ENCODE measurements around the gene HEY2. TPM values are rescaled to one million over a fixed set of nuclear protein-coding genes. Genes with fewer than 3 reads are reported as not detected.

Gene HEY2
- total and polyA plus RNA-seq, 12 donors = 12.4 to 75.1 (median 33.2) TPM

DNA sequence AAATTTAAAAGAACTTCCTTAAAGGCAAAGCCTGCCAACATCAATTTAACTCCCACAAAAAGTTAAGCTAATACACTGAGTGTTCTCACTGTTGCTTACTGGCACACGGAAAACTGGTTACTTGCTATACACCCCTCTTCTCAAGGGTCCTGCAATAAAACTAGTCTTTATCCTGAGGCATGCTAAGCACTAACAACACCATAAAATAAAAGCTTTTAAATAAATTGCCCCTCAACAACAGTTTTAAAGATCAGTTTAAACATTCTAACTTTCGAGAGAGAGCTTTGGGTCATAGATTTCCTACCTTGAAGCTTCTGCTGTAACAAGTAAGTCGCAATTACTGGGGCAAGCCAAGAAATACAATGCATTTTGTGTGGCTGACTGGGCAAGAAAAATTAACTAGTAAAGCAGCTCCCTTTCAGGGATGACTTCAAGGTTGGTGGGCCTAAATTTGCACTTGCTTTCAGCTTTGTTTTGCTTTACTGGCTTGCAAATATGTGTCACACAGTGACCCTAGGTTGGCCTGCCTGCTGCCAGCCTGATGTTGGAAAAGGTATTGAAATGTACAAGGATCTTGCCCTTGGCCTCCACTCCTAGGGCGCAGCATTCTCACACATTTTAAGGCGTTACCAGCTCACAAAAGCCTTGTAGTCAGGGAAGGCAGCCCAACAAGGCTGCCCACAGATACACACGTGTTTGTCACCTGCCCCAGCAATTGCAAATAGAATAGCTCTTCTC, 4.0 kb upstream of the HEY2 start:
- Histone ChIP-seq H3K27me3 (peaks cover 0 to 86% (median 0%) of the 10 kb centered on the region in 7 donors), H3K9me3 (no peaks in the 10 kb centered on the region), H3K36me3 (no peaks in the 10 kb centered on the region), H3K4me3 (peak overlapping the region in 5 of 10 donors; percentile 60 to 87 (median 80)), H3K4me1 (peaks cover 0 to 50% (median 12%) of the 10 kb centered on the region in 9 donors), H3K27ac (peak overlapping the region; percentile 88 to 98 (median 94))
- WGBS, 2 donors = 60 to 62% methylated on average over 6 of the region's 6 CpGs
- TF ChIP-seq, protein P1, sequence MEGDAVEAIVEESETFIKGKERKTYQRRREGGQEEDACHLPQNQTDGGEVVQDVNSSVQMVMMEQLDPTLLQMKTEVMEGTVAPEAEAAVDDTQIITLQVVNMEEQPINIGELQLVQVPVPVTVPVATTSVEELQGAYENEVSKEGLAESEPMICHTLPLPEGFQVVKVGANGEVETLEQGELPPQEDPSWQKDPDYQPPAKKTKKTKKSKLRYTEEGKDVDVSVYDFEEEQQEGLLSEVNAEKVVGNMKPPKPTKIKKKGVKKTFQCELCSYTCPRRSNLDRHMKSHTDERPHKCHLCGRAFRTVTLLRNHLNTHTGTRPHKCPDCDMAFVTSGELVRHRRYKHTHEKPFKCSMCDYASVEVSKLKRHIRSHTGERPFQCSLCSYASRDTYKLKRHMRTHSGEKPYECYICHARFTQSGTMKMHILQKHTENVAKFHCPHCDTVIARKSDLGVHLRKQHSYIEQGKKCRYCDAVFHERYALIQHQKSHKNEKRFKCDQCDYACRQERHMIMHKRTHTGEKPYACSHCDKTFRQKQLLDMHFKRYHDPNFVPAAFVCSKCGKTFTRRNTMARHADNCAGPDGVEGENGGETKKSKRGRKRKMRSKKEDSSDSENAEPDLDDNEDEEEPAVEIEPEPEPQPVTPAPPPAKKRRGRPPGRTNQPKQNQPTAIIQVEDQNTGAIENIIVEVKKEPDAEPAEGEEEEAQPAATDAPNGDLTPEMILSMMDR (IDR thresholded peaks at IDR 0.05) = no peak
- DNase-seq (no peak), ATAC-seq (no peak)
- intact Hi-C loops (cut with DNase I) = loop anchor here in 7 of 10 donors (5.0 to 10.0 kb wide), 7 partner anchors 73 to 383 kb away; no protein-coding TSS in a partner anchor

DNA sequence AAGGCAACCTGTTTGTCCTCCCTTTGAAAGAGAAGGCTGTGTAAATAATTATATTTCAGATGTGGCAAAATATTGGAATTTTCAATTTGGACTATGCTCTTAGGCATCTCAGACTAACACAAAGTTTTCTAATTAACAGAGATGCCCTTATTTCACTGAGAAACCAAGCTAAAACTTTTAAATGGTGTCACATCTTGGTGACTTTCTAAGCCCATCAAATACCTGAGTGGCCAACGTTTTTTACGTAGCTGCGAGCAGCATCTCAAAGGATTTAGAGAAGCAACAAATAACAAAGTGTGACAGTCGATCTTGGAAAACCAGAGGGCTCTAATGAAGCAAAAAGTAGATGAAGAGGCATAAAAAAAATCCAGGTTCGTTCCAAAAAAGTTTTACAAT, 3.4 kb upstream of the HEY2 start:
- peak overlapping the region; percentile 60 to 87 (median 76) for H3K4me3 ChIP-seq
- WGBS, 2 donors = 41 to 60% methylated on average over 5 of the region's 5 CpGs
- intact Hi-C loops (cut with DNase I) = loop anchor here in 7 of 10 donors (5.0 to 10.0 kb wide), 7 partner anchors 74 to 384 kb away; no protein-coding TSS in a partner anchor
- peaks cover 0 to 49% (median 12%) of the 10 kb centered on the region in 9 donors for H3K4me1 ChIP-seq
- peaks cover 0 to 92% (median 0%) of the 10 kb centered on the region in 7 donors for H3K27me3 ChIP-seq
- DNase-seq (no peak), ATAC-seq (no peak)
- peak overlapping the region; percentile 88 to 98 (median 94) for H3K27ac ChIP-seq
- TF ChIP-seq, protein P1 (IDR thresholded peaks at IDR 0.05) = no peak
- no peaks in the 10 kb centered on the region for H3K36me3 ChIP-seq
- no peaks in the 10 kb centered on the region for H3K9me3 ChIP-seq

- Histone ChIP-seq H3K27ac (peak overlapping the region; percentile 88 to 98 (median 94)), H3K9me3 (no peaks in the 10 kb centered on the region), H3K36me3 (no peaks in the 10 kb centered on the region), H3K27me3 (peaks cover 0 to 97% (median 0%) of the 10 kb centered on the region in 7 donors), H3K4me1 (peaks cover 0 to 50% (median 12%) of the 10 kb centered on the region in 9 donors), H3K4me3 (peak overlapping the region; percentile 60 to 87 (median 76))
- intact Hi-C loops (cut with DNase I) = loop anchor here in 7 of 10 donors (5.0 to 10.0 kb wide), 7 partner anchors 75 to 385 kb away; no protein-coding TSS in a partner anchor
- peak in 7 of 8 donors; percentile 20 to 64 (median 53) for ATAC-seq
- TF ChIP-seq, protein P1 (IDR thresholded peaks at IDR 0.05) = peak in 2 of 9 donors; percentile 11 to 16
- DNase-seq = peak; percentile 58 to 87
- 2% methylated on average over 32 of the region's 32 CpGs for WGBS, 2 donors
Measured at GRCh38 chr6:125746731-125747588, 2.5 kb upstream of the HEY2 start.

Measured in heart right ventricle (tissue), 16 donors.